PC-9 (cell line): ENCODE data around the gene METTL17. TPM values are rescaled to one million over a fixed set of nuclear protein-coding genes. Genes with fewer than 3 reads are reported as not detected.

Experiments used
- BruUV-seq: library from RNA; stranded (reverse); fragments of 400-500 nt; replicated peaks from 2 replicates; lab custom pipeline; 2021; lab: Mats Ljungman, UMichigan
- CTCF ChIA-PET: fragments of 300-600 bp; sonication (Branson Sonifier 250); formaldehyde crosslinking; loops from one replicate; lab custom pipeline; 2022; ENCODE audit warnings: antibody characterized with exemption; lab: Charles Lee
- POLR2A ChIA-PET: fragments of 300-600 bp; sonication (Branson Sonifier 250); formaldehyde crosslinking; loops from one replicate; lab custom pipeline; 2022; ENCODE audit warnings: antibody characterized with exemption; ENCODE audit not compliant: unreplicated experiment; lab: Charles Lee
- DNase-seq, 2 experiments: peaks; one replicate each; pipeline versions ENCODE4 v3.0.0 to v3.0.0-alpha.2; 2015 to 2022; ENCODE audit warnings: mixed read lengths in 1 of 2
- H2AFZ ChIP-seq: fragments of 200-600 bp; sonication (generic); 2 replicates; pipeline ENCODE4 v1.8.1; 2017; ENCODE audit warnings: antibody characterized with exemption
- H3F3A ChIP-seq: fragments of 200-600 bp; sonication (generic); 2 replicates; pipeline ENCODE4 v1.8.1; 2017; ENCODE audit warnings: antibody characterized with exemption, mild to moderate bottlenecking, low read depth; ENCODE audit not compliant: insufficient read depth
- H3K27ac ChIP-seq: fragments of 200-600 bp; sonication (generic); 2 replicates; pipeline ENCODE4 v1.6.1; 2016; ENCODE audit warnings: mixed run types
- H3K27me3 ChIP-seq: fragments of 200-600 bp; sonication (generic); 2 replicates; pipeline ENCODE4 v1.6.1; 2016; ENCODE audit warnings: low read depth, mixed run types; ENCODE audit not compliant: insufficient read depth
- H3K36me3 ChIP-seq: fragments of 200-600 bp; sonication (generic); 2 replicates; pipeline ENCODE4 v1.6.1; 2016; ENCODE audit warnings: low read depth, mixed run types
- H3K4me1 ChIP-seq: fragments of 200-600 bp; sonication (generic); replicated peaks from 2 replicates; pipeline ENCODE4 v1.6.1; 2016; ENCODE audit warnings: mixed run types; ENCODE audit not compliant: insufficient read depth
- H3K4me2 ChIP-seq: fragments of 200-600 bp; sonication (generic); 2 replicates; pipeline ENCODE4 v1.6.1; 2017; ENCODE audit warnings: mixed run types
- H3K4me3 ChIP-seq: fragments of 200-600 bp; sonication (generic); 2 replicates; pipeline ENCODE4 v1.6.1; 2016; ENCODE audit warnings: mixed run types
- H3K79me2 ChIP-seq: fragments of 200-600 bp; sonication (generic); 2 replicates; pipeline ENCODE4 v1.6.1; 2017; ENCODE audit warnings: low read depth, mixed run types
- H3K9me2 ChIP-seq: fragments of 200-600 bp; sonication (generic); 2 replicates; pipeline ENCODE4 v1.8.1; 2017; ENCODE audit warnings: mild to moderate bottlenecking; ENCODE audit not compliant: insufficient read depth
- H3K9me3 ChIP-seq: fragments of 200-600 bp; sonication (generic); 2 replicates; pipeline ENCODE4 v1.8.1; 2016; ENCODE audit warnings: low read depth; ENCODE audit not compliant: insufficient read depth
- H4K20me1 ChIP-seq: fragments of 200-600 bp; sonication (generic); 2 replicates; pipeline ENCODE4 v1.8.1; 2017; ENCODE audit not compliant: insufficient read depth
- CTCF ChIP-seq: fragments of 200-600 bp; sonication (generic); conservative IDR thresholded peaks from 2 replicates; pipeline ENCODE4 v1.6.1; 2017; ENCODE audit warnings: mixed run types, antibody characterized with exemption, mild to moderate bottlenecking, moderate library complexity
- EZH2 ChIP-seq: fragments of 200-600 bp; sonication (generic); IDR thresholded peaks from 2 replicates; pipeline ENCODE4 v1.8.0; 2017; ENCODE audit warnings: antibody characterized with exemption, low read depth
- intact Hi-C: fragments of 100-400 bp; cut with micrococcal nuclease; formaldehyde crosslinking; loops from one replicate; pipeline ENCODE4 v1.10.0; 2022; ENCODE audit not compliant: unreplicated experiment
- total RNA-seq: library from RNA; stranded (reverse); gene quantifications from 2 replicates; pipeline ENCODE4 v1.2.3, GENCODE V29; 2021

METTL17 gene
- total RNA-seq, 1 experiment from 2014 or later = 51.2 TPM

GRCh38 chr14:20970983-20971704 is 18.6 kb upstream of the METTL17 start:
- intact Hi-C loops = loop anchor here (1.0 to 10.0 kb wide), 5 partner anchors 28 to 346 kb away; partner anchors contain the start of genes SLC39A2 and TMEM253
- no peaks in the 10 kb centered on the region for H3K27me3 ChIP-seq
- peak; percentile 42 to 78 for DNase-seq
- no peaks in the 10 kb centered on the region; the same call in 1 of the 2 replicates for H3F3A ChIP-seq
- CTCF ChIA-PET = interaction anchor here (0.6 to 2.4 kb wide), 13 partner anchors 10 to 290 kb away, joined by 3 to 10 read pairs (median 4); partner anchors contain the start of gene SLC39A2
- H3K79me2 ChIP-seq = no peaks in the 10 kb centered on the region
- H2AFZ ChIP-seq = peak overlapping the region; percentile 92
- no peaks in the 10 kb centered on the region for H3K36me3 ChIP-seq
- POLR2A ChIA-PET = interaction anchor here (0.6 kb wide), 1 partner anchor 16 kb away, joined by 3 read pairs; the partner anchor contains the start of gene RNASE2
- H3K9me2 ChIP-seq = no peaks in the 10 kb centered on the region
- no peaks in the 10 kb centered on the region for H3K9me3 ChIP-seq
- H3K4me1 ChIP-seq = peaks cover 6% of the 10 kb centered on the region; the same call in 1 of the 2 replicates
- H3K27ac ChIP-seq = no peak overlapping the region
- H4K20me1 ChIP-seq = no peaks in the 10 kb centered on the region
- H3K4me3 ChIP-seq = peak overlapping the region; percentile 57
- TF ChIP-seq CTCF = peak; percentile 76
- no peak for TF ChIP-seq EZH2
- BruUV-seq = no TSS peak
- peak overlapping the region; percentile 93 for H3K4me2 ChIP-seq

GRCh38 chr14:20971705-20972021 is 18.1 kb upstream of the METTL17 start:
- H3K36me3 ChIP-seq = no peaks in the 10 kb centered on the region
- no peaks in the 10 kb centered on the region for H3K9me2 ChIP-seq
- no peaks in the 10 kb centered on the region for H3K27me3 ChIP-seq
- no peak overlapping the region for H2AFZ ChIP-seq
- intact Hi-C loops = loop anchor here (1.0 to 10.0 kb wide), 5 partner anchors 27 to 347 kb away; partner anchors contain the start of genes SLC39A2 and TMEM253
- H3K27ac ChIP-seq = no peak overlapping the region
- no peaks in the 10 kb centered on the region; the same call in 1 of the 2 replicates for H3F3A ChIP-seq
- ChIA-PET POLR2A (interaction anchor here (0.6 kb wide), 1 partner anchor 17 kb away, joined by 3 read pairs; the partner anchor contains the start of gene RNASE2), CTCF (interaction anchor here (0.6 to 2.4 kb wide), 9 partner anchors 11 to 291 kb away, joined by 3 to 10 read pairs (median 4); partner anchors contain the start of gene SLC39A2)
- peaks cover 6% of the 10 kb centered on the region; the same call in 1 of the 2 replicates for H3K4me1 ChIP-seq
- no TSS peak for BruUV-seq
- TF ChIP-seq CTCF (no peak), EZH2 (no peak)
- H3K79me2 ChIP-seq = no peaks in the 10 kb centered on the region
- no peaks in the 10 kb centered on the region for H4K20me1 ChIP-seq
- peak overlapping the region; percentile 93 for H3K4me2 ChIP-seq
- no peak for DNase-seq
- peak overlapping the region; percentile 57; the same call in 1 of the 2 replicates for H3K4me3 ChIP-seq
- H3K9me3 ChIP-seq = no peaks in the 10 kb centered on the region

- Histone ChIP-seq H3F3A (no peaks in the 10 kb centered on the region; the same call in 1 of the 2 replicates), H3K4me2 (no peak overlapping the region), H3K4me3 (no peak overlapping the region), H3K27me3 (no peaks in the 10 kb centered on the region), H4K20me1 (no peaks in the 10 kb centered on the region), H3K4me1 (peaks cover 6% of the 10 kb centered on the region; the same call in 1 of the 2 replicates), H3K9me2 (no peaks in the 10 kb centered on the region), H3K27ac (no peak overlapping the region), H2AFZ (no peak overlapping the region), H3K9me3 (no peaks in the 10 kb centered on the region), H3K36me3 (no peaks in the 10 kb centered on the region), H3K79me2 (no peaks in the 10 kb centered on the region)
- CTCF ChIA-PET = interaction anchor here (0.6 to 0.8 kb wide), 2 partner anchors 41 to 46 kb away, joined by 3 to 5 read pairs; no protein-coding TSS in a partner anchor
- no peak for DNase-seq
- no TSS peak for BruUV-seq
- POLR2A ChIA-PET = interaction anchor here (0.5 kb wide), 1 partner anchor 291 kb away, joined by 3 read pairs; no protein-coding TSS in a partner anchor
- intact Hi-C loops = loop anchor here (10.0 kb wide), 2 partner anchors 131 to 349 kb away; partner anchors contain the start of gene TMEM253
- no peak for TF ChIP-seq CTCF
- TF ChIP-seq EZH2 = no peak
Observed at GRCh38 chr14:20973501-20973900, 16.3 kb upstream of the METTL17 start.
